ENCODE results near the gene TNRC6A.
A peak's percentile ranks its signal among the peaks of the same experiment; 100 is the strongest.
"Not testable (repeated sequence)": the region's sequence is repeated elsewhere in the genome, so short reads cannot be mapped to it uniquely, and the experiment has no call there.

The TNRC6A gene

GRCh38 chr16:24723663-24724062, 5.8 kb upstream of the TNRC6A start:
- H3K4me3 ChIP-seq (ENCODE audit: low read depth, low read length), result no peak overlapping the region

GRCh38 chr16:24728011-24728410, 1.4 kb upstream of the TNRC6A start:
- H3K4me3 ChIP-seq (ENCODE audit: low read depth, low read length), result no peak overlapping the region

GRCh38 chr16:24728891-24729242, 584 bp upstream of the TNRC6A start:
- peak overlapping the region; percentile 67 for H3K4me3 ChIP-seq (ENCODE audit: low read depth, low read length)

GRCh38 chr16:24729951-24730815, 732 bp downstream of the TNRC6A start:
- peak overlapping the region; percentile 75 for H3K4me3 ChIP-seq (ENCODE audit: low read depth, low read length)

GRCh38 chr16:24730914-24731313, 1.5 kb downstream of the TNRC6A start:
- H3K4me3 ChIP-seq (ENCODE audit: low read depth, low read length), result peak overlapping the region; percentile 75

- peak overlapping the region; percentile 75 for H3K4me3 ChIP-seq (ENCODE audit: low read depth, low read length)
Measured at GRCh38 chr16:24731722-24732419, 2.4 kb downstream of the TNRC6A start.

- no peak overlapping the region for H3K4me3 ChIP-seq (ENCODE audit: low read depth, low read length)
Measured at GRCh38 chr16:24734382-24734781, 4.9 kb downstream of the TNRC6A start.

GRCh38 chr16:24736758-24737157, 7.3 kb downstream of the TNRC6A start:
- no peak overlapping the region for H3K4me3 ChIP-seq (ENCODE audit: low read depth, low read length)

- no peak overlapping the region for H3K4me3 ChIP-seq (ENCODE audit: low read depth, low read length)
Measured at GRCh38 chr16:24737391-24737871, 8.0 kb downstream of the TNRC6A start.

- H3K4me3 ChIP-seq (ENCODE audit: low read depth, low read length), result no peak overlapping the region
Measured at GRCh38 chr16:24737916-24738594, 8.6 kb downstream of the TNRC6A start.

GRCh38 chr16:24738895-24739294, 9.4 kb downstream of the TNRC6A start:
- H3K4me3 ChIP-seq (ENCODE audit: low read depth, low read length), result no peak overlapping the region

- H3K4me3 ChIP-seq (ENCODE audit: low read depth, low read length), result no peak overlapping the region
Measured at GRCh38 chr16:24741862-24742261, 12.4 kb downstream of the TNRC6A start.

- not testable (repeated sequence) for H3K4me3 ChIP-seq (ENCODE audit: low read depth, low read length)
Measured at GRCh38 chr16:24742610-24743009, 13.2 kb downstream of the TNRC6A start.

- H3K4me3 ChIP-seq (ENCODE audit: low read depth, low read length), result no peak overlapping the region
Measured at GRCh38 chr16:24745391-24745790, 15.9 kb downstream of the TNRC6A start.

- no peak overlapping the region for H3K4me3 ChIP-seq (ENCODE audit: low read depth, low read length)
Measured at GRCh38 chr16:24745791-24746190, 16.3 kb downstream of the TNRC6A start.

- no peak overlapping the region for H3K4me3 ChIP-seq (ENCODE audit: low read depth, low read length)
Measured at GRCh38 chr16:24747441-24747840, 18.0 kb downstream of the TNRC6A start.

- H3K4me3 ChIP-seq (ENCODE audit: low read depth, low read length), result no peak overlapping the region
Measured at GRCh38 chr16:24748242-24748641, 18.8 kb downstream of the TNRC6A start.

GRCh38 chr16:24749310-24749709, 19.9 kb downstream of the TNRC6A start:
- H3K4me3 ChIP-seq (ENCODE audit: low read depth, low read length), result no peak overlapping the region

- not testable (repeated sequence) for H3K4me3 ChIP-seq (ENCODE audit: low read depth, low read length)
Measured at GRCh38 chr16:24749872-24750271, 20.4 kb downstream of the TNRC6A start.

GRCh38 chr16:24753000-24753399, 23.5 kb downstream of the TNRC6A start:
- no peak overlapping the region for H3K4me3 ChIP-seq (ENCODE audit: low read depth, low read length)

GRCh38 chr16:24753437-24753836, 24.0 kb downstream of the TNRC6A start:
- no peak overlapping the region for H3K4me3 ChIP-seq (ENCODE audit: low read depth, low read length)

- H3K4me3 ChIP-seq (ENCODE audit: low read depth, low read length), result no peak overlapping the region
Measured at GRCh38 chr16:24754543-24754942, 25.1 kb downstream of the TNRC6A start.

Data from iPS-11a (cell line).